HCT116 (cell line): ENCODE results near the gene PLEKHH2. TPM values are rescaled to one million over a fixed set of nuclear protein-coding genes. Genes with fewer than 3 reads are reported as not detected.

Experiments
- ATAC-seq: fragments of 200-7000 bp; cut with Tn5 transposase; 2 replicates; pipeline ENCODE4 v1.9.1; 2020; ENCODE audit warnings: mild to moderate bottlenecking, moderate library complexity
- BruUV-seq: library from RNA; stranded (reverse); fragments of 400-500 nt; replicated peaks from 2 replicates; lab custom pipeline; 2021; lab: Mats Ljungman, UMichigan
- CTCF ChIA-PET: fragments of 300-600 bp; sonication (Branson Sonifier 250); formaldehyde crosslinking; loops from one replicate; lab custom pipeline; 2021; ENCODE audit warnings: antibody characterized with exemption; lab: Charles Lee
- POLR2A ChIA-PET: fragments of 300-600, 350-600 bp; sonication (Branson Sonifier 250); formaldehyde crosslinking; loops from one replicate; lab custom pipeline; 2021; ENCODE audit warnings: antibody characterized with exemption; lab: Charles Lee
- RAD21 ChIA-PET, 2 experiments: fragments of 300-600 bp; sonication (Branson Sonifier 250); formaldehyde crosslinking; loops; one replicate each; lab custom pipeline; 2023; ENCODE audit warnings: low total read pairs in 2 of 2; ENCODE audit not compliant: uncharacterized antibody in 2 of 2, unreplicated experiment in 2 of 2, low non-redundant PET in 1 of 2; lab: Charles Lee
- DNase-seq: peaks from one replicate; pipeline ENCODE4 v3.0.0-alpha.2; 2010; ENCODE audit warnings: low read depth, low spot score
- H2AFZ ChIP-seq: fragments of 200-600 bp; shearing (Covaris generic), sonication (generic); 2 replicates; pipeline ENCODE4 v1.6.1; 2017; ENCODE audit warnings: low read depth, mixed run types, mixed read lengths, antibody characterized with exemption, low read length; ENCODE audit not compliant: poor library complexity, severe bottlenecking
- H3K27ac ChIP-seq: 2 replicates; pipeline ENCODE4 v1.5.1; 2012; ENCODE audit warnings: low read depth, low read length
- H3K27me3 ChIP-seq: fragments of 200-600 bp; sonication (generic); 2 replicates; pipeline ENCODE4 v1.6.1; 2016; ENCODE audit warnings: mixed run types, low read length, mixed read lengths; ENCODE audit not compliant: insufficient read depth
- H3K36me3 ChIP-seq, 2 experiments: fragments of 200-500 bp in 1 of 2; fragments of 200-600 bp in 1 of 2; sonication (Bioruptor generic) in 1 of 2; sonication (generic) in 1 of 2; 2 replicates each; pipeline versions ENCODE4 v1.5.1 to v1.6.1; 2014 to 2016; ENCODE audit warnings: low read length in 2 of 2, inconsistent platforms in 1 of 2, mixed read lengths in 1 of 2, mixed run types in 1 of 2; ENCODE audit not compliant: insufficient read depth in 2 of 2, control insufficient read depth in 1 of 2
- H3K4me1 ChIP-seq, 2 experiments: fragments of 200-600 bp in 1 of 2; sonication (generic) in 1 of 2; 2 replicates each; pipeline versions ENCODE4 v1.5.1 to v1.6.1; 2012 to 2017; ENCODE audit warnings: low read length in 2 of 2, inconsistent platforms in 1 of 2, mild to moderate bottlenecking in 1 of 2, mixed read lengths in 1 of 2, mixed run types in 1 of 2, moderate library complexity in 1 of 2; ENCODE audit not compliant: insufficient read depth in 2 of 2, control insufficient read depth in 1 of 2
- H3K4me2 ChIP-seq: fragments of 200-600 bp; sonication (generic); 2 replicates; pipeline ENCODE4 v1.6.1; 2017; ENCODE audit warnings: mixed run types, low read length, mixed read lengths
- H3K4me3 ChIP-seq, 2 experiments: fragments of 200-600 bp in 1 of 2; sonication (generic) in 1 of 2; replicated peaks in 1 of 2; 2 replicates each; pipeline ENCODE4 v1.5.1; 2011 to 2016; ENCODE audit warnings: low read length in 2 of 2, control low read depth in 1 of 2, low read depth in 1 of 2, mild to moderate bottlenecking in 1 of 2, mixed read lengths in 1 of 2, mixed run types in 1 of 2
- H3K79me2 ChIP-seq: fragments of 200-600 bp; sonication (generic); 2 replicates; pipeline ENCODE4 v1.6.1; 2017; ENCODE audit warnings: mild to moderate bottlenecking, mixed run types, low read length, moderate library complexity, mixed read lengths; ENCODE audit not compliant: insufficient read depth
- H3K9ac ChIP-seq: fragments of 200-600 bp; sonication (generic); 2 replicates; pipeline ENCODE4 v1.6.1; 2016; ENCODE audit warnings: low read length, mixed read lengths
- H3K9me2 ChIP-seq: fragments of 200-600 bp; sonication (generic), shearing (Covaris generic); 2 replicates; pipeline ENCODE4 v1.6.1; 2017; ENCODE audit warnings: mixed run types, mild to moderate bottlenecking, moderate library complexity; ENCODE audit not compliant: insufficient read depth
- H3K9me3 ChIP-seq, 2 experiments: fragments of 200-500 bp in 1 of 2; fragments of 200-600 bp in 1 of 2; sonication (Bioruptor generic) in 1 of 2; sonication (generic) in 1 of 2; 2 replicates each; pipeline ENCODE4 v1.6.1; 2014 to 2017; ENCODE audit warnings: low read length in 2 of 2, mixed read lengths in 2 of 2, inconsistent platforms in 1 of 2, low read depth in 1 of 2, mild to moderate bottlenecking in 1 of 2, mixed run types in 1 of 2, moderate library complexity in 1 of 2; ENCODE audit not compliant: control insufficient read depth in 1 of 2, insufficient read depth in 1 of 2
- H4K20me1 ChIP-seq: fragments of 200-600 bp; sonication (generic), shearing (Covaris generic); 2 replicates; pipeline ENCODE4 v1.6.1; 2017; ENCODE audit warnings: mixed run types, mild to moderate bottlenecking, moderate library complexity; ENCODE audit not compliant: insufficient read depth
- ATF3 ChIP-seq: IDR thresholded peaks from 2 replicates; pipeline ENCODE4 v1.6.1; 2012
- CBX3 ChIP-seq: IDR thresholded peaks from 2 replicates; pipeline ENCODE4 v1.6.1; 2012; ENCODE audit warnings: low read depth
- CTCF ChIP-seq, 3 experiments: fragments of 200-600 bp in 1 of 3; sonication (generic) in 1 of 3; IDR thresholded peaks in 2 of 3; conservative IDR thresholded peaks in 1 of 3; 2 replicates each; pipeline ENCODE4 v1.5.1; 2012 to 2017; ENCODE audit warnings: low read depth in 2 of 3, low read length in 2 of 3, antibody characterized with exemption in 1 of 3, borderline replicate concordance in 1 of 3, control low read depth in 1 of 3, mild to moderate bottlenecking in 1 of 3, mixed read lengths in 1 of 3, mixed run types in 1 of 3, moderate library complexity in 1 of 3; ENCODE audit not compliant: insufficient read depth in 1 of 3
- ELF1 ChIP-seq: IDR thresholded peaks from 2 replicates; pipeline ENCODE4 v1.6.1; 2012; ENCODE audit warnings: low read depth, borderline replicate concordance
- EZH2phosphoT487 ChIP-seq: fragments of 200-600 bp; IDR thresholded peaks from 2 replicates; pipeline ENCODE4 v1.6.1; 2018; ENCODE audit warnings: antibody characterized with exemption, borderline replicate concordance
- POLR2A ChIP-seq: IDR thresholded peaks from 2 replicates; pipeline ENCODE4 v1.7.0; 2011; ENCODE audit warnings: borderline replicate concordance; ENCODE audit not compliant: insufficient read depth, insufficient read length; ENCODE audit errors: extremely low read depth
- RAD21 ChIP-seq: IDR thresholded peaks from 2 replicates; pipeline ENCODE4 v1.6.1; 2012; ENCODE audit warnings: low read depth, mild to moderate bottlenecking
- REST ChIP-seq: IDR thresholded peaks from 2 replicates; pipeline ENCODE4 v1.6.1; 2012; ENCODE audit warnings: low read depth
- SIN3A ChIP-seq: IDR thresholded peaks from 2 replicates; pipeline ENCODE4 v1.6.1; 2012; ENCODE audit warnings: low read depth
- SP1 ChIP-seq: IDR thresholded peaks from 2 replicates; pipeline ENCODE4 v1.6.1; 2012; ENCODE audit warnings: low read depth
- TCF7L2 ChIP-seq: IDR thresholded peaks from 2 replicates; pipeline ENCODE4 v1.7.0; 2011; ENCODE audit warnings: borderline replicate concordance, inconsistent platforms; ENCODE audit not compliant: insufficient read depth, insufficient read length; ENCODE audit errors: extremely low read depth
- ZFX ChIP-seq: fragments of 450-650 bp; IDR thresholded peaks from 2 replicates; pipeline ENCODE4 v1.6.1; 2017
- intact Hi-C: fragments of 100-400 bp; cut with micrococcal nuclease; formaldehyde crosslinking; loops from 2 replicates; pipeline ENCODE4 v1.10.0; 2022
- total RNA-seq: library from RNA; stranded (reverse); gene quantifications from one replicate; pipeline ENCODE4 v1.2.1, GENCODE V29; 2021; ENCODE audit not compliant: unreplicated experiment

Gene PLEKHH2
- total RNA-seq, 1 experiment from 2014 or later, result 7.8 TPM

- BruUV-seq, result no TSS peak
- H2AFZ ChIP-seq, result no peak overlapping the region
- TF ChIP-seq TCF7L2, result no peak
- no peak for TF ChIP-seq SIN3A
- no peak for TF ChIP-seq SP1
- TF ChIP-seq POLR2A, result no peak
- TF ChIP-seq REST, result no peak
- no peak for TF ChIP-seq RAD21
- TF ChIP-seq CBX3, result no peak
- no peak for TF ChIP-seq ATF3
- TF ChIP-seq EZH2phosphoT487, result no peak
- TF ChIP-seq ZFX, result no peak
- no peak for TF ChIP-seq ELF1
- no peak for TF ChIP-seq CTCF (IDR thresholded peaks at IDR 0.05 in 2 of 3, conservative IDR thresholded peaks at IDR 0.05 in 1 of 3; ENCODE audit: borderline replicate concordance in 1 of 3, insufficient read depth in 1 of 3, low read depth in 2 of 3, low read length in 2 of 3)
- DNase-seq (no peak), ATAC-seq (no peak)
- H4K20me1 ChIP-seq, result no peaks in the 10 kb centered on the region
- no peak overlapping the region for H3K4me2 ChIP-seq
- no peaks in the 10 kb centered on the region for H3K27me3 ChIP-seq
- no peak overlapping the region for H3K9ac ChIP-seq
- no peak overlapping the region for H3K4me3 ChIP-seq
- intact Hi-C loops, result no loop called here
- H3K27ac ChIP-seq, result no peak overlapping the region
- ChIA-PET POLR2A (no interaction called here), CTCF (interaction anchor here (1.2 kb wide), 1 partner anchor 8 kb away, joined by 3 read pairs; no protein-coding TSS in a partner anchor), RAD21 (no interaction called here)
- no peaks in the 10 kb centered on the region for H3K4me1 ChIP-seq
- no peaks in the 10 kb centered on the region for H3K9me3 ChIP-seq
- no peaks in the 10 kb centered on the region for H3K36me3 ChIP-seq
- no peaks in the 10 kb centered on the region for H3K79me2 ChIP-seq
- no peaks in the 10 kb centered on the region for H3K9me2 ChIP-seq
Observed at GRCh38 chr2:43806719-43807031, 169.6 kb downstream of the PLEKHH2 start.
